Measurements from ENCODE around the gene RBM10.
A peak's percentile ranks its signal among the peaks of the same experiment; 100 is the strongest.
"Not testable (repeated sequence)": the region's sequence is repeated elsewhere in the genome, so short reads cannot be mapped to it uniquely, and the experiment has no call there.

Gene RBM10, protein sequence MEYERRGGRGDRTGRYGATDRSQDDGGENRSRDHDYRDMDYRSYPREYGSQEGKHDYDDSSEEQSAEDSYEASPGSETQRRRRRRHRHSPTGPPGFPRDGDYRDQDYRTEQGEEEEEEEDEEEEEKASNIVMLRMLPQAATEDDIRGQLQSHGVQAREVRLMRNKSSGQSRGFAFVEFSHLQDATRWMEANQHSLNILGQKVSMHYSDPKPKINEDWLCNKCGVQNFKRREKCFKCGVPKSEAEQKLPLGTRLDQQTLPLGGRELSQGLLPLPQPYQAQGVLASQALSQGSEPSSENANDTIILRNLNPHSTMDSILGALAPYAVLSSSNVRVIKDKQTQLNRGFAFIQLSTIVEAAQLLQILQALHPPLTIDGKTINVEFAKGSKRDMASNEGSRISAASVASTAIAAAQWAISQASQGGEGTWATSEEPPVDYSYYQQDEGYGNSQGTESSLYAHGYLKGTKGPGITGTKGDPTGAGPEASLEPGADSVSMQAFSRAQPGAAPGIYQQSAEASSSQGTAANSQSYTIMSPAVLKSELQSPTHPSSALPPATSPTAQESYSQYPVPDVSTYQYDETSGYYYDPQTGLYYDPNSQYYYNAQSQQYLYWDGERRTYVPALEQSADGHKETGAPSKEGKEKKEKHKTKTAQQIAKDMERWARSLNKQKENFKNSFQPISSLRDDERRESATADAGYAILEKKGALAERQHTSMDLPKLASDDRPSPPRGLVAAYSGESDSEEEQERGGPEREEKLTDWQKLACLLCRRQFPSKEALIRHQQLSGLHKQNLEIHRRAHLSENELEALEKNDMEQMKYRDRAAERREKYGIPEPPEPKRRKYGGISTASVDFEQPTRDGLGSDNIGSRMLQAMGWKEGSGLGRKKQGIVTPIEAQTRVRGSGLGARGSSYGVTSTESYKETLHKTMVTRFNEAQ

DNA sequence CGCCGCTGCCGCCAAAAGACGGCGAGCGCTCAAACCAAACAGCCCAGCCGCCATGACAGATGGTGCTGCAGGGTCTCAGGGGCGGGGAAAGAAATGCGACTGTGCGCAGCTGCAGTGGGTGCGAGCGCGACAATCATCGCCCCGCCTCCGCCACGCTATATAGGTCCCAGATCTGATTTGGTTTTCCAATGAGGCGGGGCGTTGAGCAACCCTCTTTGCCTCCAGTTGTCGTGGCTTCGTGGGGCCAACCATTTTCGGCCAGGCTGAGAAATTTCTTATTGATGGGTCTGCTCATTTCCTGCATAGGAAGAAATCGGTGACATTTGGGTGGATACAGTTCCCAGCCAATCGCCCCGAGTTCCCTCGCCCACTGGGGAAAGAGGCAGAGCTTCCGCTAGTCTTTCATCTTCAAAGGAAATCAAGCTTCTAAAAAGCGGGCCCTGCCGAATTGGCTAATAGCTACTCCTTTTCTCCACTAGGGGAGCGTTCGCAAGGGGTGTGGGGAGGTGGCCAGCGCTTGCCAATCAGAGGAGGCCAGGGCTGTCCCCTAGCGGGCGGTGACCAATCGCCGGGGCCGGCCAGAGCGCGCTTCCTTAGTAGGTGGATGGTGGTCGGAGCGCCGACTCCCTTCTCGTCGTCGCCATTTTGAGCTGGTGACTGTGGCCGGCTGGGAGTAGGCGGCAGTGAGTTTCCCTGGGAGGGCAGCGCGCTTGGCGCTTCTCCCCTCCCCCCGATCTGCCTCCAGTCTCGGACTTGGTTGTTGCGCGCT, at the start of gene RBM10, which contains the start of gene NDUFB11:
RBM10 (plus strand) TSS at position 596 of the 769 bp plus-strand sequence. CDS start 2,261 bp downstream, outside the sequence.
NDUFB11 (minus strand) TSS at position 77 of the 769 bp plus-strand sequence; CDS start at position 54, 23 bp downstream.
- DNase-seq, result peak; percentile 83 to 84

DNA sequence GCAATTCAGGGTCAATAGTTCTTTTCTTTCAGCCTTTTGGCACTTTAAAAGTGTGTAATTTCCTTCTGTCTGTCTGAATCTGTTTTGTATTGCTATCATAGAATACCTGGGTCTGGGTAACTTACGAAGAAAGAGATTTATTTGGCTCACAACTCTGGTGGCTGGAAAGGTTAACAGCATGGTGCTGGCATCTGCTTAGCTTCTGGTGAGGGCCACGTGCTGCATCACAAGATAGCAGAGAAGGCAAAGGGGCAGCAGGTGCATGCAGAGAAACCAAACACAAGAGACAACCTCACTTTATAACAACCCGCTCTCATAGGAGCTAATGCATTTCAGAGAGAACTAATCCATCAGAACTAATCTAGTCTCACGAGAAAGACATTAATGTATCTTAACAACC, 48.0 kb upstream of the RBM10 start:
- DNase-seq, result no peak

DNA sequence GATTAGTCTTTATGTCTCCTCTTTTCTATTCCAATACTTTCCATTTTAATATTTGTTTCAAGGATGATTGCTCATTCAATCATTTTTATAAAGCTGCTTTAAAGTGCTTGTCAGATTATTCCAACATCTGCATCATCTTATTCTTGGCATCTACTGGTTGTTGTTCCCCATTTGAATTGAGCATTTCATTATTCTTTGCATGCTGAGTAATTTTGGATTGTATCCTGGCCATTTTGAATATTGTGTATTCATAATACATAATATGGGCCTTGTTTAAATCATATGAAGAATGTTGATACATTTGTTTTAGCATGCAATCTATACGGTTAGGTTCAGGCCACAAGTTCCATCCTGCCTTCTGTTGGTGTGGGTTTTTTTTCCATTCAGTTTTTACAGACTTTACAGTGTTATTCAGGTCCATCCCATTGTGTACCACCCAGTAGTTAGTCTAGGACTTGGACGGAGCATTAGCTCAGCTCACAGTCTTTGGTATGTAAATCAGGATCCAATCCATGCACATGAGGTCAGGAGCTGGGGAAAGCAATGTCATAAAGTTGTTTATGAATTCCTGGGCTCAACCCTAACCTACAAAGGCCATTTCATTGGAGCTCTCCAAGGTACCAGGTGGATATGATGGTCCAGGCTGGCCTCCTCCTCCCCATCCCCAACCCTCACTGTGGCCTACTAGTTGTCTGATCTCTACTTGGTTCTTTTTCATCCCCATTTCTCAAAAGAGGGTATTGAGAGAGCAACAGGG, 46.5 kb upstream of the RBM10 start:
- DNase-seq, result no peak

DNA sequence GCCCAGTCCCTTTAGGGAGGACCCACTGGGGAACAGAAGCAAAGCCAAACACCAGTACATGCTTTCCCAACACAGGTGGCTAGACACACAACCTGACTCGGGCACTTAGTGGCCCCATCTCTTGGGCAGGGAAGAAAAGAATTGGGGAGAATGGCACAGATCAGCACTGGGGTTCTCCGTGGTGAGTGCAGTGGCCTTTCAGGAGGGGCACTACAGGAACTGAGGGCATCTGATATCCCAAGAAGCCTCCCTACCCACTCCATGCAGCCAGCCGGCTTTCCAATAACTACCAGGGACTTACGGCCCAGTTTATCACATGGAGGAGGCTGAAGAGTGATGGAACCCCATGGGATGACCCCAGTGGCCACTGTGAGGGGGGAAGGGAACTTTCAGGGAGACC, 43.8 kb upstream of the RBM10 start:
- no peak for DNase-seq

DNA sequence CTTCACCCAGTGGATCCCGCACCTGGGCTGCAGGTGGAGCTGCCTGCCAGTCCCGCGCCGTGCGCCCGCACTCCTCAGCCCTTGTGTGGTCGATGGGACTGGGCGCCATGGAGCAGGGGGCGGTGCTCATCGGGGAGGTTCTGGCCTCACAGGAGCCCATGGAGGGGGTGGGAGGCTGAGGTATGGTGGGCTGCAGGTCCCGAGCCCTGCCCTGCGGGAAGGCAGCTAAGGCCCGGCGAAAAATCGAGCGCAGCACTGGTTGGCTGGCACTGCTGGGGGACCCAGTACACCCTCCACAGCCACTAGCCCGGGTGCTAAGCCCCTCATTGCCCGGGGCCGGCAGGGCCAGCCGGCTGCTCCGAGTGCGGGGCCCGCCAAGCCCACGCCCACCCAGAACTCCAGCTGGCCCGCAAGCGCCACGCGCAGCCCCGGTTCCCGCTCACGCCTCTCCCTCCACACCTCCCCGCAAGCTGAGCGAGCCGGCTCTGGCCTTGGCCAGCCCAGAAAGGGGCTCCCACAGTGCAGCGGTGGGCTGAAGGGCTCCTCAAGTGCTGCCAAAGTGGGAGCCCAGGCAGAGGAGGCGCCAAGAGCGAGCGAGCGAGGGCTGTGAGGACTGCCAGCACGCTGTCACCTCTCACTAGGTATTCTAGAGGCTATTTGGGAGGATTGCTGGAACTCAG, 33.9 kb upstream of the RBM10 start:
- DNase-seq, result not testable (repeated sequence)

DNA sequence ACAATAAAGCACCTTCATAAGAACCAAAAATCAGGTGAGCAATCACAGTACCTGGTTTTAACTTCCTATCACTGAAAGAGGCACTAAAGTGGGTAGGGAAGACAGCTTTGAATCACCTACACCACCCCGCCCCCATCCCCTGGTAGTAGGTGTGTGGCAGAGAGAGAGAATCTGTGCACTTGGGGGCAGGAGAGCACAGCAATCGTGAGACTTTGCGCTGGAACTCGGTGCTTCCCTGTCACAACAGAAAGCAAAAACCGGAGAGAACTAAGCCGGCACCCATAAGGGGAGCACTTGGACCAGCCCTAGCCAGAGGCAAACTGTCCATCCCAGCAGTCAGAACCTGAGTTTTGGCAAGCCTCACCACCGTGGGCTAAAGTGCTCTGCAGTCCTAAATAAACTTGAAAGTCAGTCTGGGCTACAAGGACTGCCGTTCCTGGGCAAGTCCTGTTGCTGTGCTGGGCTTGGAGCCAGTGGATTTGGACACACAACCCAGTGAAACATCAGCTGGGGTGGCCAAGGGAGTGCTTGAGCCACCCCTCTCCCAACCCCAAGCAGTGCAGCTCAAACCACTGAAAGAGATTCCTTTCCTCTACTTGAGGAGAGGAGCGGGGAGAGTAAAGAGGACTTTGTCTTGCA, 32.6 kb upstream of the RBM10 start:
- no peak for DNase-seq

DNA sequence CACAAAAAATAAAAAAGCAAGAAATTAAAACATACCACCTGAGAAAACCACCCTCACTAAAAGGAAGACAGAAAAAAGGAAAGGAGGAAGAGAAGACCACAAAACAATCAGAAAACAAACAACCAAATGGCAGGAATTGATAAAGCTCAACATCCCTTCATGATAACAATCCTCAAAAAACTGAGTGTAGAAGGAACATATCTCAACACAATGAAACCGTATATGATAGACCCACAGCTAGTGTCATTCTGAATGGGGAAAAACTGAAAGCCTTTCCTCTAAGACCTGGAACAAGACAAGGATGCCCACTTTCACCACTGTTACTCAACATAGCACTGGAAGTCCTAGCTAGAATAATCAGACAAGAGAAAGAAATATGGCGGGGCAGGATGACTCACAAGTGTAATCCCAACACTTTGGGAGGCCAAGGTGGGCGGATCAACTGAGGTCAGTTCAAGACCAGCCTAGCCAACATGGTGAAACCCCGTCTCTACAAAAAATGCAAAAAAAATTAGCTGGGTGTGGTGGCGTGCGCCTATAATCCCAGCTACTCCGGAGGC, 28.4 kb upstream of the RBM10 start:
- DNase-seq, result not testable (repeated sequence)

DNA sequence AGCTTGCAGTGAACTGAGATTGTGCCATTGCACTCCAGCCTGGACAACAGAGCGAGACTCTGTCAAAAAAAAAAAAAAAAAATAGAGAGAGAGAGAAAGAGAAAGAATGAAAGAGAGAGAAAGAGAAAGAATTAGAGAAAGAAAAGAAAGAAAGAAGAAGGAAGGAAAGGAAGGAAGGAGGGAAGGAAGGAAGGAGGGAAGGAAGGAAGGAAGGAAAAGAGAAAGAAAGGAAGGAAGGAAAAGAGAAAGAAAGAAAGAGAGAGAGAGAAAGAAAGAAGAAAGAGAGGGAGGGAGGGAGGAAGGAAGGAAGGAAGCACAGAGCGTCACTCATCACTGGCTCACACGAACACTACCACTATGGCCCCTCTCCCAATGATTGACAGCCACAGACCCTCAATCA, 20.6 kb upstream of the RBM10 start:
- DNase-seq, result not testable (repeated sequence)

DNA sequence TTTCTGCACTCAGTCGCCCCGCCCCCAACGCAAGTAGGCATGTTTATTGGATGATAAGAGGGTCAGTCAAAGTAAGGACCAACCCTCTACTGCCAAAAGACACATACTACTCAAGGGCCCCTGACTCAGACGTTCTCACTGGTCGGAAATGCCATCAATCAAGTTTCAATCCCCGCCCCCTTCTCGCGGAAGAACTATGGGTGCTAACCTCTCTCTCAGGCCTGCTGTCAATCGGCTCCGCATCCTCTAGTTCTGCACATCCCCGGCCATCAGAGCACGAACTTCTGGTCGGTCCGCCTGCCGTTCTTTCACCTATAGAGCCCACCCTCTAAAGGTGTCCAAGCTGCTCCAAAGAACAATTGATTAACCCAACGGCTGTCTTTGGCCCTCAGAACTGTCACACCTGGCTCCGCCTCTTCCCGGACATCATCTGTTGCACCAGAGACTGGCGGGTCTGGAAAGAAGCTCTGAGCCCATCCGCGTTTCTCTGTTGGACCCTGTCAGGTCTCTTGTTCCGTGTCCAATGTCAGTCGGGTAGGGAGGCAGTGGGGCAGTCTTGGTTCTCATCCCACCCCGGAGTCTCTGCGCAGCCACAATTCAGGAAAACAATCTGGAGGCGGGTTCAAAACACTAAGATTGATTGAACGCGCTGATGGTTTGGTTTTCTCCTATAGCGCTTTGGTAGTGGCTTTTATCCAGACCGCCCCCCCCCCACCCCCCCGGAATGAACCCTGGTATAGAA, 15.7 kb upstream of the RBM10 start:
- peak; percentile 76 to 91 for DNase-seq

DNA sequence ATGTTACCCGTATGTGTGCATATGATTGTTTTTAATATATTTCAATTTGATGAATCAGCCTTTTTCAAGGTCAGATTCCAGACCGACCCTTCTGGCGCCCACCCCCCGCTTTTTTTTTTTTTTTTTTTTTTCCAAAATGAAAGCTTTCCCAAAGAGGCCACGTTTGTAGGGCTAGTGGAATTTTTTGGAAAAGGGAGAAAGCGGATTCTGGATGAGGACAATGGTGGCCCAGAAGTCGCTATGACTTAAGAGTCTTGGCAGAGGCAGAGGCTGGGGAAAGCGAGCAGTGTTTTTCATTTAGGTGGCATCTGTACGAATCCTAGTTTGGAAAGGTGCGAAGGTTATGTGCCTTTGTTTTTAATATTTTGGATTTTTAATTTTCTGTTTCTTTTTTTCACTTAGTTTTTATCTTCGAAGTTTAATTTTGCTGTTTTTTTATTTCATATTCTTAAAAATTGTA, 15.1 kb upstream of the RBM10 start:
- no peak for DNase-seq

DNA sequence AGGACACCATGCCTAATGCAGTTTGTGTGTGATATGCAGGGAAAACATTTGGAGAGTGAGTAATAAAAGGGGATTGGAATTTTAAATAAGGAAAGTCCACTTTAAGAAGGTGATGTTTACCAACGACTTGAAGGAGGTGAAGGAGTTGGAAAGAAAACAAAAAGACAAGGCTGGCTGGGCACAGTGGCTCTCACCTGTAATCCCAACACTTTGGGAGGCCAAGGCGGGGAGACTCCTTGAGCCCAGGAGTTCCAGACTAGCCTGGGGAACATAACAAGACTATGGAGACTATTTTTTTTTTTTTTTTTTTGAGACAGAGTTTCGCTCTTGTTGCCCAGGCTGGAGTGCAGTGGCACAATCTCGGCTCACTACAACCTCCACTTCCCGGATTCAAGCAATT, 11.5 kb upstream of the RBM10 start:
- DNase-seq, result no peak

DNA sequence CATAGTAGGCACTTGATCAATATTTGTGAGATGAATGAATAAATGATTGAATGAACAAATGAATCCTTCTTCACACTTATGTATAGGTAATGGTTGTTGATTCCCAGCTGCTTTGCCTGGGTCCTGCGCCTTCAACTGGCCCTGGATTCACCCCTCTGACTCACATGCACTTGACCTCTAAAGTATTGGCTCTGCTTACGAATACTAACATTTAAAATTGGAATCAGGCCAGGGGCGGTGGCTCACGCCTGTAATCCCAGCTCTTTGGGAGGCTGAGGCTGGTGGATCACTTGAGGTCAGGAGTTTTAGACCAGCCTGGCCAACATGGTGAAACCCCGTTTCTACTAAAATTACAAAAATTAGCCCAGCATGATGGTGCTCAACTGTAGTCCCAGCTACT, 9.4 kb upstream of the RBM10 start:
- DNase-seq, result not testable (repeated sequence)

DNA sequence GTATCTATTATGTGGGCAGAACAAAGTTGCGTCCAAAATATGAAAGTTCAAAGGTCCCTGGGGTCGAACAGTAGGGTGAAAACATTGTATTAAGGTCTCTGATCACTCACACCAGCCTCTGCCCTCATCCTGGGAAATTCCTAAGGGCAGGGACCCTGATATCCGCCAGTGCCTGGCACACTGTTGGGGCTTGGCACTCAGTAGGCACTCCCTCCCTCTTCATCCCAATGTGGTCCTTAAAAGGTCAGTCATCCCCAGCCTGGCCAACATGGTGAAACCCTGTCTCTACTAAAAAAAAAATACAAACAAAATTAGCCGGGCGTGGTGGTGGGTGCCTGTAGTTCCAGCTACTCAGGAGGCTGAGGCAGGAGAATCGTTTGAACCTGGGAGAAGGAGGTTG, 6.8 kb upstream of the RBM10 start:
- DNase-seq, result no peak

DNA sequence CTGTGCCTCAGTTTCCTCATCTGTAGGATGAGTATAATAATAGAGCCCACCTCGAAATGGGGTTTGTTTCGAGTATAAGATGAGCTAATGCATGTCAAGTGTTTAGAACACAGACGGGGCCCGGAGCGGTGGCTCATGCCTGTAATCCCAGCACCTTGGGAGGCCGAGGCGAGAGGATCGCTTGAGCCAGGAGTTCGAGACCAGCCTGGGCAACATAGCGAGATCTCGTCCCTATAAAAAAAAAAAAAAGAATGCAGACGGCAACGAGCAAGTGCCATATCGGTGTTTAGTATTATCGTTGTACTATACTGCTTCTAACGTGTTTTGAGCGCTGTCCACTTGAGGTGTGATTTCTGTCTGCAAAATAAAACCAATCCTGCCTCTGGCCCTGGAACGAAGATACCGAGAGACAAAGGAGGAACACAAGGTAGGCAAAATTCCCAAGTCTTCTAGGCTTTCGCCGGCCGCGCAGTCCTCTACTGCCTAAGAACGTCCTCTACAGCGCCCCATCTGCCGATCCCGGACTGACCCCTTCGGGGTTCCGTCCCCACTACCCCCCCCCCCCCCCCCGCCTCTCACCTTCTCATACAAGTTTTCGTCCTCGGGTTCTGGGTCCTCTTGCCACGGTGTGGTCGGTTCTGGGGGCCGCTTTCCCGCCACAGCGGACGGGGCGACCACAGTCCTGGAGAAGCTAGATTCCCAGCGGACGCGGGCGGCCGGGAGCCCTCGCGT, 961 bp upstream of the RBM10 start:
- no peak for DNase-seq

DNA sequence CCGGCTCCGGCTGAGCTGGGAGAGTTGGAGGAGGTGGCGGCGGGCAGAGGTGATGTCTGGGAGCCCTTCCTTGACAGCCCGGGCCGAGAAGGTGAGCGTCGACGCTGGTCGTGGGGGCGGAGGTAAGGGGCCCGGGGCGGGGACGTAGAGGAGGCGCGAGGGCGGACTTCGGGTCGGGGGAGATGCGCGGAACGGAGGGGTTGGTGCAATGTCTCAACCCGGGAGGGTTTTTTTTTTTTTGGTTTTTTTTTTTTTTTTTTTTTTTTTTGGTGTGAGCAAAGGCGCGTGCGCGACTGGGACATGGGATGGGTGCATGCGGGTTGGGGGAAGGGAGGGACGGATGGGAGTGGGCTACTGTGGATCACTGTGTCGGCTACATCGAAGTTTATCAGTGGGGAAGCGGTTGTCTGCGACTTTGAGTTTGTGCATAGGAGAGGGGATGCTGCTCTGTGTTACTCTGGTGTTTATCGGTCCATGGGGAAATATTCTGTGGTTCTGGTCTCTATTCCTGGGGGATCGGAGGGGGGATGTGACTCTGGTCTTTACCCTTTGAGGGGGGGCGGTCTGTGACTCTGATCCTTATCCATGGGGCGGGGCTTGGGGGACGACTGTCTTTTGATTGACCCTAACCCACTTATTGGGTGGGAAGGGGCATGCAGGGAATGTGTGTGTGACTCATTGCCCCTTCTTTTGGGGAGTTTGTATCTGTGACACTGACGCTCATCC, 537 bp downstream of the RBM10 start:
- no peak for DNase-seq

DNA sequence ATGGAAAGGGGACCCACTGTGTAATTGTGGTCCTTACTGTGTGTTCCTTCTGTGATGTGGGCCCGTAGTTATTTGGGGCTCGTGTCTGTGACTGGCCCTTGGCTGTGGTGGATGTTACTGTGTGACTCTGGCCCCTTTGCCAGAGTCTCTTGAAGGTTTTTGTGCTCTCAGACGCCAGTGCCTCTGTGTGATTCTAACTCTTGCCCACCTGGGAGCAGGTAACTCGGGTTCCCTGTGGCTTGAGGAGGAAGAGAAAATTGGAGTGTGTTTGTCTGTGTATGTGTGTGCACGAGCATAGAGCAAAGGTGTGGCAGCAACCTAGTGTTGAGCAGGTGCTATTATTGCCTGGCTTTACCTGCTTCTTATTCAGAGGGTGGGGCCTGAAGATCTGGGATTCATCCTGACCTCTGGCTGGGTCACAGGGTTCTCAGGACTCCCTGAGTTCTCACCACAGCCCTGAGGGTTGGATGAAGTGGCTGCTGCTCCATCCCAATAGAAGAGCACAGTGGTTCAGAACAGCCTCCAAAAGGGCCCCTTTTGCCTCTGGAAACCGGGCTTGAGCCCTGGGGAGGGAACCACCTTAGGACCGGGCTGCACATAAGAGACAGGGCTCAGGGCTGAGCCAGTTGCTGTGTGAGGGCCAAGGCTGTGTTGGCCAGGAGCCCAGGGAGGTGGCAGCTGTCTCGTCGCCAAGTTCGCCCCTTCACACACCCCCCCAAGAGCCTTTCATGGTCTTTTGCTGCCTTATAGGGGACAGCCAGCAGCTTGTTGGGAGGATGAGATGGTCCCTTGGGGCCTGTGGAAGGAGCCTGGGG, 1.3 kb downstream of the RBM10 start:
- no peak for DNase-seq
